Fibroblast of skin of scalp (primary cell): ENCODE data around the gene SRCIN1. TPM values are rescaled to one million over a fixed set of nuclear protein-coding genes. Genes with fewer than 3 reads are reported as not detected.
A peak's percentile ranks its signal among the peaks of the same experiment; 100 is the strongest.
"Not testable (repeated sequence)": the region's sequence is repeated elsewhere in the genome, so short reads cannot be mapped to it uniquely, and the experiment has no call there.

ENCODE experiments used
- DNase-seq: peaks from one replicate; pipeline ENCODE4 v3.0.0-alpha.2; 2013
- polyA plus RNA-seq, 2 experiments: library from polyadenylated mRNA; unstranded; fragments of 120-200 nt; gene quantifications; one replicate each; pipeline ENCODE4 v1.2.1, GENCODE V29; 2013; ENCODE audit not compliant: insufficient read length in 2 of 2

Gene SRCIN1, protein sequence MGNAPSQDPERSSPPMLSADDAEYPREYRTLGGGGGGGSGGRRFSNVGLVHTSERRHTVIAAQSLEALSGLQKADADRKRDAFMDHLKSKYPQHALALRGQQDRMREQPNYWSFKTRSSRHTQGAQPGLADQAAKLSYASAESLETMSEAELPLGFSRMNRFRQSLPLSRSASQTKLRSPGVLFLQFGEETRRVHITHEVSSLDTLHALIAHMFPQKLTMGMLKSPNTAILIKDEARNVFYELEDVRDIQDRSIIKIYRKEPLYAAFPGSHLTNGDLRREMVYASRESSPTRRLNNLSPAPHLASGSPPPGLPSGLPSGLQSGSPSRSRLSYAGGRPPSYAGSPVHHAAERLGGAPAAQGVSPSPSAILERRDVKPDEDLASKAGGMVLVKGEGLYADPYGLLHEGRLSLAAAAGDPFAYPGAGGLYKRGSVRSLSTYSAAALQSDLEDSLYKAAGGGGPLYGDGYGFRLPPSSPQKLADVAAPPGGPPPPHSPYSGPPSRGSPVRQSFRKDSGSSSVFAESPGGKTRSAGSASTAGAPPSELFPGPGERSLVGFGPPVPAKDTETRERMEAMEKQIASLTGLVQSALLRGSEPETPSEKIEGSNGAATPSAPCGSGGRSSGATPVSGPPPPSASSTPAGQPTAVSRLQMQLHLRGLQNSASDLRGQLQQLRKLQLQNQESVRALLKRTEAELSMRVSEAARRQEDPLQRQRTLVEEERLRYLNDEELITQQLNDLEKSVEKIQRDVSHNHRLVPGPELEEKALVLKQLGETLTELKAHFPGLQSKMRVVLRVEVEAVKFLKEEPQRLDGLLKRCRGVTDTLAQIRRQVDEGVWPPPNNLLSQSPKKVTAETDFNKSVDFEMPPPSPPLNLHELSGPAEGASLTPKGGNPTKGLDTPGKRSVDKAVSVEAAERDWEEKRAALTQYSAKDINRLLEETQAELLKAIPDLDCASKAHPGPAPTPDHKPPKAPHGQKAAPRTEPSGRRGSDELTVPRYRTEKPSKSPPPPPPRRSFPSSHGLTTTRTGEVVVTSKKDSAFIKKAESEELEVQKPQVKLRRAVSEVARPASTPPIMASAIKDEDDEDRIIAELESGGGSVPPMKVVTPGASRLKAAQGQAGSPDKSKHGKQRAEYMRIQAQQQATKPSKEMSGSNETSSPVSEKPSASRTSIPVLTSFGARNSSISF
- 0.11 TPM for polyA plus RNA-seq (2013, experiment 1 of 2; ENCODE audit: insufficient read length)
- 0.36 TPM for polyA plus RNA-seq (2013, experiment 2 of 2; ENCODE audit: insufficient read length)

DNA sequence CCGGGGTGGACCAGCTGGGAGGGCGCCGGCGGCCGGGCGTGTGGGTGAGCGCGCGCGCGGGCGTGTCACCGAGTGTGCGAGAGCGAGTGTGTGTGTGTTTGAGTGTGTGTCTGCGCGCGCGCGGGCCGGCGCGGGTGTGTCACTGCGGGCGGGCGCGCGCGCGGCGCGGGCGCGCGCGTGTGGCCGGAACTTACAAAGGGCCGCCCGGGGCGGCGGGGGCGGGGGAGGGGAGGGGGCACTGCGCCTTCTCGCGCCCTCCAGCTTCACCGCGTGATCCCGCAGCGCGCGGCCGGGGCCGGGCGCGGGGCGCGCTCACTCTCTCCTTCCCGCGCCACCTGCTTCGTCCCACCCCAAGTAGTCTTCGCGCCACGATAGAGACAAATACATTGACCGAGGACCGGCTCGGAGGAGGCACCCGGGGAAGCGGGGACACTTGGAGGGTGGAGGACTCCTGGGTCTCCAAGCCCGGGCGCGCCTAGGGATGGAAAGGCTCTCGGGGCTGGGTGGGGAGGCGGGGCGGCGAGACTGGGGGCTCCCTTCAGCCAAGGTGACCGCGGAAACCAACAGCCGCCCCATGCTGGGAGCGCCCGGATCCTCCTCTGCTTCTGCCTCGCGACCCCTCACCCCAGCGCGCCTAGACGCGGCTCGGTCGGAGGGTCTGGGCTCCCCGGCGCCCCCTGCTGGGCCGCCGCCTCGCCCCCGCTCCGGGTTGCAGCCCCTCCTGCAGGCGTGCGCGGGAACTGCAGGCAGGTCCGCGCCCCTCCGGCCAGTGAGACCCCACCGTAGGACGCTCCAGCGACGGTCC lies at the start of gene SRCIN1:
Gene SRCIN1 (minus strand): TSS at position 112 of the 805 bp plus-strand sequence. CDS start 247 bp downstream, outside the sequence.
- DNase-seq, result peak; percentile 25

DNA sequence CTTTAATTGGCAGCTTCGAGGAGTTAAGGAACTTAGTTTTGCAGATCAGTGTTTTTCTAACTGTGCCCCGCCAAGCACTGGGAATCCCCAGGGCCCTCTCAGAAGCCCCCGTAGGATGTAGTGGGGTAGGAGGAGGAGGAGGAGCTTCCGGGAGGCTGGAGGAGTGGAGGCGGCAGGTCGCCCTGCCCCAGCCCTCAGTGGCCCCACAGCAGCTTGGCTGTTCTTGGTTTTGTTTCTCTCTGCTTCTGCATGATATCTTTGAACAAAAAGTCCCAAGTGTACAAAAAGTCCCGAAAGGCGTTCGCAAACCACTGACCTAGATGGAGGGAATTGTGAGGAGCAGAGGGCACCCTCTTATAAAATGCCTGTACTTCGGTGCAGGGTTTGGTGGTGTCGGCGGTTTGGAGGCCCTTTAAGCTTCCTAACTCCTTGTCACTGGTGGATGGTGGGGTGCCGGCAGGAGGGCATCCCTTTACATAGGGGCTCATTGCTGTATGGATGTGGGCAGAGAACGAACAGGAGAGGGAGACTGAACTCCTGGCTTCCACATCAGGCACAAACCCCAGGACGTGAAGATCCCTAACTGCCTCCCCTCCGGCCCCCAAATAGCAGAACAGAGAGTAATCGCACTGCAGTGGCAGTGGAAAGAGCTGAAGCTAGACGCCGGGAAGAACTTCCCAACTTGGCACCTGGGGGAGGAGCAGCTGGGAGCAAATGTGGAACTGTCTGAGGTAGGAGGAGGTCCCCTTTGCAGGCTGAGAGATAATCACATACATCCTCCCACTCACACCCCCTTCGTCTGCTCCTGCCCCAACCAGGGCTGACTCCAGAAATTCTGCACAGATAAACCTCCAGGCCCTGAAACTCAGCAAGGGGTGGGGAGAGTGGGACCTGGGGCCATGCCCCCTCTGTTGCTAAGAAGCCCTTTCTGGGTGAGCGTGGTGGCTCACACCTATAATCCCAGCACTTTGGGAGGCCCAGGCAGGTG lies 49.0 kb upstream of the SRCIN1 start:
- DNase-seq, result no peak

DNA sequence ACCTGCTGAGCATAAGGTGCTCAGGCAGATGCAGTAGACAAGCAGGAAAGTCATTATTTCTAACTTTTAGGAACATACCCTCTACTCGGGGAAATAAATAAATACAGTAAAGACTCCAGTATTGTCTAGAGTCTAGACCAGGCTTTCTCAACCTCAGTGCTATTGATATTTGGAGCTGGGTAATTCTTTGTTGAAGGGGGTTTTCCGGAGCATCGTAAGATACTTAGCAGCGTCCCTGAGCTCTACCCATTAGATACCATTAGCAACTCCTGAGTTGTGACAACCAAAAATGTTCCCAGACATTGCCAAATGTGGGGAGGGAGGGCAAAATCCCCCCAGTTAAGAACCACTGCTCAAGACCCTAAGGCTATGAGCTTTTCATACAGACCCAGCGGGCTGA lies 47.9 kb upstream of the SRCIN1 start:
- DNase-seq, result no peak

DNA sequence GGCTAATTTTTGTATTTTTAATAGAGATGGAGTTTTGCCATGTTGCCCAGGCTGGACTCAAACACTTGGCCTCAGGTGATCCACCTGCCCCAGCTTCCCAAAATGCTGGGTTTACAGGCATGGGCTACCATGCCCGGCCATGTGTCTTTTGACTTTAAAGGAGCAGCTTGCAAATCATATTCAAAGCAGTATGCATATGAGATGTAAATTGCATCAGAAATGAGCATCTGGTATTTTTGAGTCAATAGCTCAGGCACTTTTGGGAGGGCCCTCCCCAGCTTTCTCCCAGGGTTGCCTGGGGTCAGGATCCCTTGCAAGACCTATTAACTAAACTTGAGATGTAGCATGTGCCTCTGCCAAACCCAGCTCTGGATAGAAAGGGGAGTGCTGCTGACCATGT lies 47.5 kb upstream of the SRCIN1 start:
- DNase-seq, result no peak

DNA sequence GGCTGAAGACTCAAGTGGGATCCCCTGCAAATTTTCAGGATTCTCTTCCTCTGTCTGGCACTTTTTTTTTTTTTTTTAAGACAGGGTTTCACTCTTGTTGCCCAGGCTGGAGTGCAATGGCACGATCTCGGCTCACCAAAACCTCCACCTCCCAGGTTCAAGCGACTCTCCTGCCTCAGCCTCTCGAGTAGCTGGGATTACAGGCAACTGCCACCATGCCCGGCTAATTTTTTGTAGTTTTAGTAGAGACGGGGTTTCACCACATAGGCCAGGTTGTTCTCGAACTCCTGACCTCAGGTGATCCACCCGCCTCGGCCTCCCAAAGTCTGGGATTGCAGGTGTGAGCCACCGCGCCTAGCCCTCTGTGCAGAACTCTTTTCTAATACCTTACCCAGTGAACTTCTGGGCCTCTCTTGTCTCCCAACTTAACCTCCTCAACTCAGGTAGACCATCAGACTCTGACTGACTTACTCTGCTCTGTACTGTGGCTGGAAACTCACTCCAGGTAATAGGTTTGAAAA lies 45.0 kb upstream of the SRCIN1 start:
- DNase-seq, result not testable (repeated sequence)

DNA sequence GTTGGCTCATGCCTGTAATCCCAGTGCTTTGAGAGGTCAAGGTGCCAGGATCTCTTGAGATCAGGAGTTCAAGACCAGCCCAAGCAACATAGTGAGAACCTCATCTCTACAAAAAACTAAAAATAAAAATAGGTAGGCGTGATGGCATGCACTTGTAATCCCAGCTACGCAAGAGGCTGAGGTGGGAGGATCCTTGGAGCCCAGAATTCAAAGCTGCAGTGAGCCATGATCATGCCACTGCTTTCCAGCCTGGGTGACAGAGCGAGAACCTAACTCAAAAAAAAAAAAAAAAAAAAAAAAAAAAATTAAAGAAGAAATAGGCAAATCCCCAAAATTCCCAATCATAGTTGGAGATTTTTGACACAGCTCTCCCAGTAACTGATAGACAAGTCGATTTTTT lies 32.2 kb upstream of the SRCIN1 start:
- DNase-seq, result no peak

DNA sequence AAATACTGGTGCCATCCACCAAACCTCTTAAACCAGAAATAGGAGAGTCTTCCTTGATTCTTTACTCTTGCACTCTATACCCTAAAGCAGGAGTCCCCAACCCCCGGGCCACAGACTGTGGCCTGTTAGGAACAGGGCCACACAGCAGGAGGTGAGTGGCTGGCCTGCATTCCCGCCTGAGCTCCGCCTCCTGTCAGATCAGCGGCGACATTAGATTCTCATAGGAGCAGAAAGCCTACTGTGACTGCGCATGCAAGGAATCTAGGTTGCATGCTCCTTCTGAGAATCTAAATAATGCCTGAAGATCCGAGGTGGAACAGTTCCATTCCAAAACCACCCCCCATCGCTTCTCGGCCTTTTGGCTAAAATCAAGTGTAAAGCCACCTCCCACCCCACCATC lies 30.3 kb upstream of the SRCIN1 start:
- peak; percentile 24 for DNase-seq

DNA sequence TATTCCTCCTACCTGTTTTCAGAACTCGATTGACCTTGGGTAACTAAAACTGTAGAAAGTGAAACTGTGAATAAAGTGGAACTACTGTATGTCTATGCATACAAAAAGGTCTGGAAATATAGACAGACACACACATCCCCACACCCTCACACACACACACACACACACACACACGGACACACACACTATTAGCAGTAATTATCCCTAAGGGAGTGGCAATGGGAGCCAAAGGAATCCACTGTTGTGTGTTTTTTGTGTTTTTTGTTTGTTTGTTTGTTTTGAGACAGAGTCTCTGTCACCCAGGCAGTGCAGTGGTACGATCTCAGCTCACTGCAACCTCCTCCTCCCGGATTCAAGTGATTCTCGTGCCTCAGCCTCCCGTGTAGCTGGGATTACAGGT lies 26.6 kb upstream of the SRCIN1 start:
- no peak for DNase-seq

DNA sequence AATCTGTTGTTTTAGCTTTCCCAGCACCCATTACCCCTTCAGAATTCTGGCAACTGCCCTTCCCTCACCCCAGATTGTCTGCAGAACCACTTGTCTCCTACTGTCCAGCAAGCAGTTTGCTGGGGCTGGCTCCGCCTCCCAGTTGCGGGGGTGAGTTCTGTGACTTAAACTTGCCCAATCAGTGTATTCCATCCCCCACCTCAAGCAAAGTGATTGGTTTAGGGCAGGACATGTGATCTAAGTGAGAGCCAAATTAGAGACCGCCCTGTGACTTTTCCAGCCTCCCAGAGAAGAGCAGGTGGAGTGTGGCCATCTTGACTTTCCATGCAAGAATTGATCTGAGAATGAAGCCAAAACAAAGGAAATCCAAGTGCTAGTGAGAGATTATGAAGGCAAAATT lies 22.7 kb upstream of the SRCIN1 start:
- DNase-seq, result no peak

DNA sequence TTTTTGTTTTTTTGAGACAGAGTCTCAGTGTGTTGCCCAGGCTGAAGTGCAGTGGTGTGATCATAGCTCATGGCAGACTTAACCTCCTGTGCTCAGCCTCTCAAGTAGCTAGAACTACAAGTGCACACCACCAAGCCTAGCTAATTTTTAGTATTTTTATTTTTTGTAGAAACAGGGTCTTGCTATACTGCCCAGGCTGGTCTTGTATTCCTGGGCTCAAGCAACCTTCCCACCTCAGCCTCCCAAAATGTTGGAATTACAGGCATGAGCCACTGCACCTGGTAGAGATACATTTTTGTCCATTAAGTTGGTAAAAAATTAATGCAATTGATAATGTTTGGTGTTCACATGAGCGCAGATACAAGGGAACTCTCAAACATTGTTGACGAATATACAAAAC lies 22.2 kb upstream of the SRCIN1 start:
- DNase-seq, result no peak

DNA sequence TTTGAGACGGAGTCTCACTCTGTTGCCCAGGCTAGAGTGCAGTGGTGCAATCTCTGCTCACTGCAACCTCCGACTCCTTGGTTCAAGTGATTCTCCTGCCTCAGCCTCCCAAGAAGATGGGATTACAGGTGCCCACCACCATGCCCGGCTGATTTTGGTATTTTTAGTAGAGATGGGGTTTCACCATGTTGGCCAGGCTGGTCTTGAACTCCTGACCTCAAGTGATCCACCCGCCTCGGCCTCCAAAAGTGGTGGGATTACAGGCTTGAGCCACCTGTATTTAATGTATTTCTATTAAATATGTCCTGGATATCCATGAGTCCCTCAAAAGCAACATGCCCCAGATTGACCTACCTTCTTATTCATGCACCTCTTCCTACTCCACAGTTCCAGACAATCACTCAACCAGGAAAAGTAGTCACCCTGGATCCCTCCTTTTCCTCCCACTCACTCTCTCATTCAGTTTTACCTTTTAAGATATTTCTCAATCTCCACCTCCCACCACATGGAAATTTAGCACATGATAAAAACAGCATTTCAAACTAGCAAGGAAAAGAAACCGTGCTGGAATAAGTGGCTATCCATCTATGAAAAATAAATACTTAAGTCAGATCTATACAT lies 21.0 kb upstream of the SRCIN1 start:
- not testable (repeated sequence) for DNase-seq

DNA sequence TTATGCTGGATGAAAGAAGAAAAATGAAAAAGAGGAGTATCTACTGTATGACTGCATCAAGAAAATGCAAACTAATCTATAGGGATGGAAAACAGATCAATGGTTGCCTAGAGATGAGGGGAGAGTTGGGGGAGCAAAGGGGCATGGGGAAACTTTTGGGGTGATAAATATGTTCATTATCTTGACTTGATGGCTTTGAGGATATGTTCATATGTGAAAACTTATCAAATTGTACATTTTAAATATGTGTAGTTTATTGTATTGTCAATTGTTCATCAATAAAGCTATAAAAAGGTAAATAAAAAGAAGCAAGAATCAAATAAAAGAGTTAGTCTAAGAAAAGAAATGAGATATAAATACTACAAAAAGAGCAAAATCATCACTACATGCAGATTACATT lies 19.7 kb upstream of the SRCIN1 start:
- DNase-seq, result no peak

DNA sequence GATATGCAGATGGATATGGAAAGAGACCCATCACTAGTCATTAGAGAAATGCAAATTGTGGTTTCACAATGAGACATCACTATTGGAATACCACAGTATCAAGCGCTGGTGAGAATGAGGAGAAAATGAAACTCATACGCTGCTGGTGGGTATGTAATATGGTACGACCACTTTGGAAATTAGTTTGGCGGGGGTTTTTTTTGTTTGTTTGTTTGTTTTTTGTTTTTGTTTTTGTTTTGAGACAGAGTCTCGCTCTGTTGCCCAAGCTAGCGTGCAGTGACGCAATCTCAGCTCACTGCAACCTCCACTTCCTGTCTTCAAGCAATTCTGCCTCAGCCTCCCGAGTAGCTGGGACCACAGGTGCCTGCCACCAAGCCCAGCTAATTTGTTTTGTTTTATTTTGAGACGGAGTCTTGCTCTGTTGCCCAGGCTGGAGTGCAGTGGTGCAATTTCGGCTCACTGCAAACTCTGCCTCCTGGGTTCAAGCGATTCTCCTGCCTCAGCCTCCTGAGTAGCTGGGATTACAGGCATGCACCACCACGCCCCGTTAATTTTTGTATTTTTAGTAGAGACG lies 19.1 kb upstream of the SRCIN1 start:
- not testable (repeated sequence) for DNase-seq

DNA sequence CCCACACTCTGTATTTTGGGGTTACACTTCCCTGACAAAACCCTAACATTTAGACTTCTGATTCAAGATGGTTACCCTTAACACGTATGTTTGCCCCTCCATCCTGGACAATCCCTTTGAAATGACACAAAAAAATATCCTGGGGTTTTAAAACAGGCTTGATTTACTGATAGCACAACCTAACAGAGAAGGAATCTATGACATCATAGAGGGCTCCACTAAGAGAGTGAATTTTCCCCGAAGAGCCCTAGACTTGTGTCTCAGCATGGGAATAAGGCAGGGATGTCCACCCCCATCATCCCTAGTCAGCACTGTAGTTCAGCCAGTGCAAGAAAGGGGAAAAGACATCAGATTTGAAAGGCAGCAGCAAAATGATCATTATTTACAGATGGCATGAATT lies 15.8 kb upstream of the SRCIN1 start:
- DNase-seq, result no peak

DNA sequence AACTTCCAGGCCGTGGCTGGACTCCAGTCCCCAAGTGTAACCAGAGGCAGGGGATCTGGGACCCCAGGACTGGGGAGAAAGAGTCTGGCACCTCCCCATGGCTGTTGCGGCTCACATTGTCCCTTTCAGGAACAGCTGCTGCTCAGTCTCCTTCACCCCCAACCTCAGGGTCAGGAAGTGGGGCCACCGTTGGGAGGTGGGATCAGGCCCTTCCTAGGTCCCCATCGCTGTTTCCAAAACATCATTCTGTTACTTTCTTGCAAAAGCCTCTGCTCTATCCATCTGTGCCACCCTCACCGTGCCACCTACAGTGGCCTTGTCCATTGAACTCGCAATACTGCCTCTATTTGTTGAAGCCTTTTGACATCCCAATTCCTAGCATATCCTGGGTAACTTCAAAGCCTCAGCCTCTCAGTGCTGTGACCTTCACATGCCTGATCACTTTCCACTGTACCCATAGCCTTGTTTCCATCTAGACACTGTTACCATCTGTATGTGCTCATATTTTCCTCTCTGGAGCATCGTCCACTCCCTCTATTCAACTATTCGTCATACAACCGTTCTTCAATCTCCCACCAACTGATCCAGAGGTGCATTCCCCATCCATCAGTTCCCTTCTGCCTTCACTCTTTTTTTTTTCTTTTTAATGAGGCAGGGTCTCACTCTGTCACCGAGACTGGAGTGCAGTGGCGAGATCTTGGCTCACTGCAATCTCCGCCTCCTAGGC lies 15.0 kb upstream of the SRCIN1 start:
- no peak for DNase-seq

DNA sequence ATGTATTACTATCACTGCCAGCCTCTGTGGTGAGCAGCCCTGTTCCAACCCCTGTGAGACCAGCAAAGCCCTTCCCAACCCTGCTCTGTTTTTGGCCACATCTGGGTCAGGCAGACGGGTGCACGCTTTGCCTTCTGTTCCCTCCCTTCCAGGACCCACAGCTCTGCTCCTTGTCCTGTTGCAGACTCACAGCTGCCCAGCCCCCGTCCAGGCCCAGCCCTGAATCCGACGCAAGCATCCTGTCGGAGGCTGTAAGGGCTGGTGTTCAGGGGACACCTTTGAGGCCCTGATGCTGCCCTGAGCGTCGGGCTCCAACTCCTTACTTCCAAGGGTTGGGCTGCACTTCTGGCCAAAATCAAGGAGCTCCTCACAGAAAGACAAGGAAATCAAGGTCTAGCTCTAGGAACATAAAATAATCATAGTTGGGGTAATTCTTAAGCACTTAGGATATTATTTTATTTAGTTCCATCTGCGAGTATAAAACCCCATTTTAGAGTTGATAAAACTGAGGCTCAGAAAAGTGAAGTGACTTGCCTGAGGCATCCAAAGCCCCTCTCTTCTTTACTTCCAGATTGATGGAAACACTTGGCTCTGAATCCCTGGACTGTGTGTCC lies 14.3 kb upstream of the SRCIN1 start:
- DNase-seq, result no peak

DNA sequence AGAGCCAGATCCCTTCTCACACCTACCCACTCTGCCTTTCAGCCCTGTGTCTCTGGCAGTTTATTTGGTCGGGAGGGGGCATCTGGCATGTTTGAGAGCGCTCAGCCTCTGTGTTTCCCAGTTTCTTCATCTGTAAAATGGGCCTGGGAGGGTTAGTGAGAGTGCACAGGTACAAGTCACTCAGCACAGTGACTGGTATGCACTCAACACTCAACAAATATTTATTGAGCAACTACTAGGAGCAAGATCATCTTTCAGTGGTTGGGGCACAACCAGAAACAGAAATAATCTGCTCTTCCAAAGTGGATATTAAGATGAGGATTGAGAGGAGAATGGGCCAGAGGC lies 13.7 kb upstream of the SRCIN1 start:
- no peak for DNase-seq

DNA sequence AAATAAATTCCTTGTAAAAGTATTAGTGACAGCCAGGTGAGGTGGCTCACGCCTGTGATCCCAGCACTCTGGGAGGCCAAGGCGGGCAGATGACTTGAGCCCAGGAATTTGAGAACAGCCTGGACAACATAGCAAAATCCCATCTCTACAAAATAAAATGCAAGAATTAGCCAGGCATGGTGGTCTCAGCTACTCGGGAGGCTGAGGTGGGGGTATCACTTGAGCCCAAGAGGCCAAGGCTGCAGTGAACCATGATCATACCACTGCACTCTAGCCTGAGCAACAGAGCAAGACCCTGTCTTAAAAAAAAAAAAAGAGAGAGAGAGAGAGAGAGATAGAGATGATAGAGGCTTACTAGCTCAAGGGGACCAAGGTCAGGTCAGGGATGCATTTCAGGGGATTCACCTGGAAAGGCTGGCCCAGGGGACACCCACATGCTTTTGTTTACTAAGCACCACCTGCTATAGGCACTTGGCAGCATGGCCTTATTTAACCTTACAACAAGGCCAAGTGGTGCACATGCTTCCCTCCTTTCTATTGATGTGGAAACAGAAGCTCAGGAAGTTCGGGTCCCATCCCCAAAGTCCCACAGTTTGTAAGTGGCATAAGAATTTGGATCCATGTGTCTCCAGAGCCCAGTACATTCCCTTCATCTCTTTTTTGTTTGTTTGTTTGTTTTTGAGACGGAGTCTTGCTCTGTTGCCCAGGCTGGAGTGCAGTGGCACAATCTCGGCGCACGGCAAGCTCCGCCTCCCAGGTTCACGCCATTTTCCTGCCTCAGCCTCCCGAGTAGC lies 12.4 kb upstream of the SRCIN1 start:
- DNase-seq, result no peak
